ENCODE data around the gene OR2AP1.
A peak's percentile ranks its signal among the peaks of the same experiment; 100 is the strongest.
"Not testable (repeated sequence)": the region's sequence is repeated elsewhere in the genome, so short reads cannot be mapped to it uniquely, and the experiment has no call there.

The OR2AP1 gene

DNA sequence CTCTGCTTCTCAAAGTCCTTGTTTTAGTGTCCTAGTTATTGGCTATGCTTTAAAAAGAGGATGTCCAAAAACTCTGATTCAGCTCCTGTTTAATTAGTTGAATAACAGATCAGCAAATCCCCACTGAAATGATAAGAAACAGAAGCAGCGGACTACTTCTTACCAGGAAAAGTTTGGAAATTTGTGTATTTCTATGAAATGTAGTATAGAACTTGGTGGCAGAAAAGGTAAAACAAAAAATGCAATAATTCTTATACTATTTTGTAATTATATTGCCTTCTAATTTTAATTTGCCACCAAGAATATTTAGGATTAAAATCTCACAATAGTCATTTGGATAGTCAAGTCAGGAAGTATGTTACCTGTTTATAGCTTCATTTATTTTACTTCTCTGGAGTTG lies at the start of gene OR2AP1:
Gene OR2AP1 (plus strand): TSS at position 301 of the 400 bp plus-strand sequence. CDS start 1,947 bp downstream, outside the sequence.
- DNase-seq, result no peak

DNA sequence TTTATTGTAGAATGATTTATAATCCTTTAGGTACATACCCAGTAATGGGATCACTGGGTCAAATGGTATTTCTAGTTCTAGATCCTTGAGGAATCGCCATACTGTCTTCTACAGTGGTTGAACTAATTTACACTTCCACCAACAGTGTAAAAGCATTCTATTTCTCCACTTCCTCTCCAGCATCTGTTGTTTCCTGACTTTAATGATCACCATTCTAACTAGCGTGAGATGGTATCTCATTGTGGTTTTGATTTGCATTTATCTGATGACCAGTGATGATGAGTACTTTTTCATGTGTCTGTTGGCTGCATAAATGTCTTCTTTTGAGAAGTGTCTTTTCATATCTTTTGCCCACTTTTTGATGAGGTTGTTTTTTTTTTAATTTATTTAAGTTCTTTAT lies 24.0 kb upstream of the OR2AP1 start:
- DNase-seq, result not testable (repeated sequence)

DNA sequence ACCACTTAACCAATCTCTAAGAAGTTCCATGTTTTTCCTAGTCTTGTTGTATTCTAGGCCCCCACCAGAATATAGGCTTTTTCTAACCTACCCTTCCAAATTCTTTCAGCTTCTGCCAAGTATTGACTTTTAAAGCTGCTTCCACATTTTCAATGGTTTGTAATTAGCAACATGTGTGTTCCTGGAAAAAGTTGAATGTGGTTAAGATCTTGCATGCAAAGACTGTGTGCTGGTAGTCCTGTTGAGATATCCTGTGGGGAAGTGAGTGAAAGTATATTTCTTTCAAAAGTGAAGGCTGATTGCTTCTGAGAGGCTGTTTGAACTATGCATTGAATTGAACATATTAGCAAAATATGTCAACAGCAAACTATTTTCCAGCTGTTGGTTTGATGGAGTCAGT lies 23.5 kb upstream of the OR2AP1 start:
- no peak for DNase-seq

DNA sequence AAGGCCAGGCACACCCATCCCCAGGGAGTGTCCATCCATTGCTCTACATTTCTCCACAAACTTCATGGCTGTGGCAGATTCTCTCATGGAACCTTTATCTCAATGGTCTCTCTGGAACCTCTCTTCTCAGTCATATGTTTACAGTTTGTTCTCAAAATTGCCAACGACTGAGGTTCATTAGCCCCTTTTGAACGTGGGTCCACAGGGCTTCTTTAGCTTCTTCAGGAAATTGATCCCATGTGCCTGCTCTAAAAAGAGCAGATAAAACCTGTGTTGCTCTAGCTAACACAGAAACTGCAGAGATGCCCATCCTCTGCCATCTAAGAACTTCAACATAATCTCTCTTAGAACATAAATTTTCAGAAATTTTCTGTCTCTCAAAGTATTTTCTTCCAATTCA lies 23.0 kb upstream of the OR2AP1 start, which contains the start of gene OR6C4:
Gene OR6C4 (plus strand): TSS at position 301 of the 400 bp plus-strand sequence. CDS start 1,625 bp downstream, outside the sequence.
- no peak for DNase-seq

DNA sequence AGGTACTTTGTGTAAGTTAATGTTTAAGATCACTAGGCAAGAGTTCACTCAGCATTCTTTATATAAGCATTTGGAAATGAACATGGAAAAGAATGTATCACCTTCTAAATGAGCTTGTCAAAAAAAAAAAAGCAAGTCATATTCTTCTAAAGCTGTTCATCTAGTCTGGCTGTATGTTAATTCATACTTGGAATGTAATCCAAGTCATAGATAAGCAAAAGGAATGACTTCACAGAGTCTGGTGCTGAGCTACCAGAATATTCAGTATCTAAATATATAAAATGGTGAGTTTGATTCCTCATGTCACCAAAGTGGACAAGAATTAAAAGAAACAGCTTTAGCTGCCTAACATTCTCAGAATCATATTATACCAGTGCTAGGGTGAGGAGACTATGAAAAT lies 18.0 kb upstream of the OR2AP1 start:
- no peak for DNase-seq

DNA sequence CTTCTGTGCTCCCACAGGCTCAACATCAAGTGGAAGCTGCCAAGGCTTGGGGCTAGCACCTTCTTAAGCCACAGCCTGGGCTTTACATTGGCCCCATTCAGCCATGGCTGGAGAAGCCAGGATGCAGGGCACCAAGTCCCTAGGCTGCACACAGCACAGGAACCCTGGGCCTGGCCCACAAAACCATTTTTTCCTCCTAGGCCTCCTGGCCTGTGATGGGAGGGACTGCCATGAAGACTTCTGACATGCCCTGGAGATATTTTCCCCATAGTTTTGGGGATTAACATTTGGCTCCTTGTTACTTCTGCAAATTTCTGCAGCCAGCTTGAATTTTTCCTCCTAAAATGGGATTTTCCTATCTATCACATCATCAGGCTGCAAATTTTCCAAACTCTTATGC lies 2.2 kb upstream of the OR2AP1 start:
- DNase-seq, result not testable (repeated sequence)

DNA sequence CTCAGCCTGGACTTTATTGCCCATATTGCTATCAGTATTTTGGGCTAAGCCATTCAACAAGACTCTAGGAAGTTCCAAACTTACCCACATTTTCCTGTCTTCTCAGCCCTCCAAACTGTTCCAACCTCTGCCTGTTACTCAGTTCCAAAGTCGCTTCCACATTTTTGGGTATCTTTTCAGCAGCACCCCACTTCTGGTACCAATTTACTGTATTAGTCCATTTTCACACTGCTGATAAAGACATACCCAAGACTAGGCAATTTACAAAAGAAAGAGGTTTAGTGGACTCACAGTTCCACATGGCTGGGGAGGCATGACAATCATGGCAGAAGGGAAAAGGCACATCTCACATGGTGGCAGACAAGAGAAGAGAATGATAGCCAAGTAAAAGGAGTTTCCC lies 1.6 kb upstream of the OR2AP1 start:
- not testable (repeated sequence) for DNase-seq

DNA sequence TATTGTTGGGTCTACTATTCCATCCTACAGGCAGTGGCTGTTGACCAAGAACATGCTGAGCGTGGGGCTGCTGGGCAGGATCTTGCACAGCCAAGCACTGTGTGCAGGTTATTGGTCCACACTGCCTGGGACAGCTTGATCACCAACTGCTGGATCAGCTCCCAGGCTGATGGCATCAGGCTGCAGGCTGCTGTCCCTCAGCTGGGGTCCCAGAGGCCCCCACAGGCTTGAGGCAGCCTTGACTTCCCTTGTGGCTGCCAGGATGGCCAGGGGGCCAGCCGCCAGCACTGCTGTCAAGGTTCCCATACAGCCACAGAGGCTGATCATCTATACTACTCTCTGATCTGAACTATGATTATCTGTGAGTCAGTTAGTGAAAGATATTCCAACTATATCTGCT lies 9.8 kb downstream of the OR2AP1 start:
- DNase-seq, result no peak

DNA sequence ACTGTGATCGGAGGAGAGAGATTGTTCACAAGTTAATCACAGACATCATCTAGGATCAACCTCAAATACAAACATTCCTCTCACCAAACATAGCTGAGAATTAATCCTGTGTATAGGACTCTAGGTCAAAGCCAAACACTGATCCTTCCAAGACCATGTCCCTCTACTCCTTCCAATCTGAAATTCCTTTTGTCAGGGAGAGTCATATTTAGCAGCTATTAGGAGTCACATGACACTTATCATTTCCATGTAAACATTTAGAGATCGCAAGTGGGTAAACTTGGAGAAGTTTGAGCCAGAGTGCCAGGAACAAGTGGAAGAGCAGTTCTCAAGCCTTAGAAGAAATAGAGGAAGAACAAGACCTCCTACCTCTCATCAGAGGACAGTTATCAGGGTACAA lies 13.5 kb downstream of the OR2AP1 start:
- DNase-seq, result no peak

DNA sequence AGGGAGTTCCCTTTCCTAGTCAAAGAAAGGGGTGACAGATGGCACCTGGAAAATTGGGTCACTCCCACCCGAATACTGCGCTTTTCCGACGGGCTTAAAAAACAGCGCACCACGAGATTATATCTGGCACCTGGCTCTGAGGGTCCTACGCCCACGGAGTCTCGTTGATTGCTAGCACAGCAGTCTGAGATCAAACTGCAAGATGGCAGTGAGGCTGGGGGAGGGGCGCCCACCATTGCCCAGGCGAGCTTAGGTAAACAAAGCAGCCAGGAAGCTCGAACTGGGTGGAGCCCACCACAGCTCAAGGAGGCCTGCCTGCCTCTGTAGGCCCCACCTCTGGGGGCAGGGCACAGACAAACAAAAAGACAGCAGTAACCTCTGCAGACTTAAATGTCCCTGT lies 17.9 kb downstream of the OR2AP1 start:
- DNase-seq, result not testable (repeated sequence)

DNA sequence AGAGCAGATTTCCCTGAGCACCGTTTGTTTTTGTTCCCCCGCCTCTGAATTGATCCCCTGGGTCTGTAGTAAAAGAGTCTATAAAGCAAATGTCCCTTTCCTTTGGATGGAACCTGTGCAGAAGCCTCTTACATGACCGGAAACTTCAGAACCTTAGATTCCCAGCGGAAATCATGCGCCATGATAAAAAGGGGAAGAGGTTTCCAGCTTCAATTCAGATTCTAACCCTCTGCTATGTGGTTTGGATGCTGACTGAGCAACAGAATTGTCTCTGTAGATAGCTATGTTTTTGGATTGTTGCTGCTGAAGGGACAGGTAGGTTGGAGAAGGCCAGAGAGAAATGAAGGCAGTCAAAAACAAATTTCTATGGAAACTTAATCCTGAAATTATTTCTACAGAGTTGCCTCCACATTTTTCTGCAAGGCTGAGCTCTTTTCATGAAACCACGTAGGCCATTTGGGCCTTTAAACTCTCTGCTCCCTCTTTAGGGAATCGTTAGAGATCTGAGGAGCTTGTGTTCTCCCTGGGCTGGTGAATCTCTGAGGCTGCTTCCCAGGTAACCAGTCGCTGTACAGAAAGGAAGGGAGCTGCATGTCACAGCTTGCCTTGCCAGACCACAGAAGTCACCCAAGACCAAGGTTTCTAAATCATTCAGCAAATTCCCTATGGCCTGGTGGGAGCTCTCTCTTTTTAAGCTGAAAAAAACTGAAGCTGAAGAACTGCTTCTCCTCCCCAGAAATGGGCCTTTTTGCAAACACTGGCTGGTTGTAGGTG lies 35.7 kb downstream of the OR2AP1 start:
- DNase-seq, result no peak

DNA sequence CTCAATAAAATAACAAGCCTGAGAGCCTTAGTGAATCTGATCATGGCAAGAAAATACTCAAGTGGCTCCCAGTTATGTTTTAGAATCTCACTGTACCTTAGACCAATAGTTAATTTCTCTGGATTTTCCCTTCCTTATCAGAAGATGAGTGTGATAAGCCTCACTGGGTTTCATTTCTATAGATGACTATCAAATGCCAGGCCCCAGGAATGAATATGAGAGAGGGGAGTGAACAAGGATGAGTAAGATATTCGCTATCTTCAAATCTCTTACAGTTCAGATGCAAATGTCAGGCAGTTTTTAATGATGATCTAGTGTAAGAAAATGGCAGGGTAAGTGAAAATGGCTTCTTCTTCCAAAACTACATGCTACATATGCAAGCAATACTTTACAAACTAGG lies 38.3 kb downstream of the OR2AP1 start:
- DNase-seq, result no peak

DNA sequence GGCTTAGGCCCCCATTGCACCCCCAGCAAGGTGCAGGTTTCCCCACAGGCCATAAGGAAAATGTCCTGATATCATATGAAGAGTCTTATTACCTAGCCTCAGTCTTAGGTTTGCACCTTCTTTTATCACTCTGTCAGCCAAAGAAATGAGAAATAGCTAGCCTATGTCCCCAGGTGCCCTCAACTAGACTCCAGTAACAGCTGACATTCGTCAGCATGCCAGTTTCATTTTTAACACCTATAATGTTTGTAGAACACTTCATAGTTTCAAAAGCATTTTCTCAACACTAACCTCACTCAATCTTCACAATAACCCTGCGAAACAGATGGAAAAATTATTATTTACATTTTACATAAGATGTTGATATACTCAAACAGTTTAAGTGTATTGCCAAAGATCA lies 40.4 kb downstream of the OR2AP1 start:
- DNase-seq, result no peak

DNA sequence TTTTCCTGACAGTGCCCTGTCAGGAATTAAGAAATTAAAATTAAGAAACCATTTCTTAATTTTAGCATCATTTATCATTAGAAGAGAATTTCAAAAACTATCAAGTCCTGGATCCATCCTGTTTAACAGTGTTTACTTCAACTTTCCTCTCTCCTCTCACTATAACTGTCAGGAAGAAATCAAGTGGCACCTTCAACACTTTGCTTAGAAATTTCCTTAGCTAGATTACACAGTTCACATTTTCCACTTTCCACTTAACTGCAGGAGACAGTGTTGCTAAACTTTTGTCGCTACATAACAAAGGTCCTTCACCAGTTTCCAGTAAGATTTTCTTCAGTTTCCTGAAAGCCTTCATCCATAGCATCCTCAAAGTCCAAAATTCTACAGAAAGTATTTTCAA lies 42.5 kb downstream of the OR2AP1 start:
- no peak for DNase-seq

DNA sequence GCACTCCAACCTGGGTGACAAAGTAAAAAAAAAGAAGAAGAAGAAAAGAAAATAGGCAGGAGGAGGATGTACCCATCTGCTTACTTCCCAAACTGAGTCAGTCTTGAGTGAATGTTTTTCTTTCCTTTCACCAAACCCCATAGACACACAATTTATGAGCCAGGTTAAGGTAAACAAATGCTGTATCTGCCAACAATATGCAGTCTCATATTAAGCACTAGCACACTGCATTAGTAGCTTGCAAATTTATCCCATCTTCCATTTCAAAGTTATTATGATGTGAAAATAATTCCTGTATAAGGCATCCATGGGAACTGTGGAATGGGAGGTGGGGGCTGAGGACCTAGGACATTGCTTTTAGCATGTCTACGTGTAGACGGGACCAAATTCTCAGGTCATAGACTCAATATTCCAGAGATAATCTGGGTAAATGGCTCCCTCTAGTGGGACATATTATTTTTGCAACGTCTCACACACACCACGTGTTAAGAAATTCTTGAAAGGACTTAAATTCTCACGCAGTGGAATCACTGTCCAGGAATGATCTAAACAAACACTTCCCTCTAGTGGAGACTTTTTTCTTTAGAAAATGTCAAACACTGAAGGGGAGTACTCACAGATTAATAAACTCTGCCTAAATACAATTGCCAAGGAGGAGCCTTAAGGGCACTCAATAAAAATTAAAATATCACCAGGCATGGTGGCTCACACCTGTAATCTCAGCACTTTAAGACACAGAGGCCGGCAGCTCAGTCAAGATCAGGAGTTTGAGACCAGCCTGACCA lies 47.3 kb downstream of the OR2AP1 start:
- DNase-seq, result peak; percentile 51 to 57

DNA sequence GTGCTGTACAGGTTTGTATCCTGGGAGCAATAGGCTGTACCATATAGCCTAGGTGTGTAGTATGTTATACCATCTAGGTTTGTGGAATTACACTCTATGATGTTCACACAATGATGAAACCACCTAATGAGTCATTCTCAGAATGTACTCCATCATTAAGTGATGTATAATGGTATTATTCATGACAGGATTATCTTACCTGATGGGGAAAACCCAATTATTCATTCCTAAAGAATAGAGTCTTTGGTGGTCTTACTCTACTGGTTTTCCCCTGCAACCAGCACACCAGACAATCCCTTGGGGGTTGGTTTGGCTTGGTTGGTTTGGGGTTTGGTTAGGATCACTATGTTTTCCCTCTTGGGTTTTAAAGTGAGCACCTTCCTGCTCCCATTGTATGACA lies 51.8 kb downstream of the OR2AP1 start:
- DNase-seq, result no peak
